ENCODE results near the gene ZDHHC21.
A peak's percentile ranks its signal among the peaks of the same experiment; 100 is the strongest.
"Not testable (repeated sequence)": the region's sequence is repeated elsewhere in the genome, so short reads cannot be mapped to it uniquely, and the experiment has no call there.

The ZDHHC21 gene

GRCh38 chr9:14693251-14693861 lies at the start of gene ZDHHC21:
TSS of gene ZDHHC21 (minus strand) at chr9:14693432. CDS start at chr9:14674340, 19,092 bp downstream.
- DNase-seq: peak; percentile 66

DNA sequence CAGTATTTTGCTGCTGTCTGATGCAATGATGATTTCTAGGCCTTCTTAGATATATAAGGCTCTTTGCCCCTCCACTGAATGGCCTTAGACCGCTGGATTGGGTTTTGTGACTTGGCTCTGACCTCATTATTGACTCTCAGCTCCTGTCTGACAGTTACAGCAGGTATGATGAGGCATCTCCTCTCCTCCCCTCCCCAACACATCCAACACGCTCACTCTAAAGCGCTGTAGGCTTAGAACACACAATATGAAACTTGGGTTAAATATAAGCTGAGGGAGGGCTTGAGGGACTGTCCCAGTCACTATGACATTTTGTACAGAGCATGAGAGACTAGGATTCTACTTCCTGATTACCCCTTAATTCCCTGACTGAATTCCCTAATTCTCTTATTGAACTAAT lies 48.1 kb upstream of the ZDHHC21 start:
- DNase-seq: no peak

- DNase-seq: no peak
These were observed 39.9 kb upstream of the ZDHHC21 start for GRCh38 chr9:14733133-14733532.

DNA sequence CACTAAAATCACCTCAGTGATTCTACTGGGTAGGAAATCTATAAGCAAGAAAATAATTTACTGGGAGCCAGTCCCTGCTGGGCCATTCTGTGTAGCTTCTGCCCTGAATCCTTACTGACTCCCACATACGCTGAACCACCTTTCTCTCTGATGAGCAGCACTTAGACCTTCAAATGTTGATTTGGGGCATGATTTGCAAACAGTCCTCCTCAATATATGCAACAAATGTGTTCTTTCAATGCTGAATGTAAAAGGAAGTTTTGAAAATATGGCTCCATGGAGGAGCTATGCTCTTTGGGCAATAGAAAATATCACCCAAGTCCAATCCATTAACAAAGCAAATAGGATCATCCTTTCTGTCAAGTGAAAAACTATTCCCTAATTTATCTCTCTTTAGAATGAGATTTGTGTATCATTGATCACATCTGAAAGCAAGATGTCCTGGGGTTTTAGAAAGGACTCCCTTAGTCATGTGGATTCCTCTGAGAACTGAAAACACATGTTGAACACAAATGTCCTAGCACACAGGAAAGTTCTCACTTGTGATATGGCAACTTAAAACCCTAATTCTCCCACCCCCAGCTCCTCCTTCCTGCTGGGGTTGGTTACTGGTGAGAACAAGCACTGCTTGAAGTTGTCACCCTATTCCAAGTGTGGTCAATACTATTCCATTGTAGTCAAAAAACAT lies 38.2 kb upstream of the ZDHHC21 start:
- no peak for DNase-seq

DNA sequence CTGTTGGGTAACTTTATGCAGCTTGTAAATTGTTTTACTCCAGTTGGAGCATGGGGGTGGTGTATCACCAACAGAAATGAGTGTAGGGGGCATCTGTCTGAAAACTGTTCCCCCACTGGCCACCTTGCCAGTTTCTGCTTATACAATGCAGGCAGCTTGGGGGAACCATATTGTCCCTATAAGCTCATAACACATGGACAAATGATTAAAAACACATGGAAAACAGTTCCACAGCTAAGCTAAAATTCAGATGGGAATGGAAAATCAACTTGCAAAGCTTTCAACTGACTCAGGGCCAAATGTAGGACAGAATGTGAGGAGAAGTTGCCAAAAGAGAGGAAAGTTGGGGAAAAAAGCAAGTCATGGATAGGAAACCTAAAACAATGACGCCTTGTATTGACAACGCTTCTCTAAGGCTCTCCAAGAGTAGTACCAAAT lies 37.2 kb upstream of the ZDHHC21 start:
- DNase-seq: no peak

GRCh38 chr9:14723301-14723700 lies 30.1 kb upstream of the ZDHHC21 start:
- no peak for DNase-seq

DNA sequence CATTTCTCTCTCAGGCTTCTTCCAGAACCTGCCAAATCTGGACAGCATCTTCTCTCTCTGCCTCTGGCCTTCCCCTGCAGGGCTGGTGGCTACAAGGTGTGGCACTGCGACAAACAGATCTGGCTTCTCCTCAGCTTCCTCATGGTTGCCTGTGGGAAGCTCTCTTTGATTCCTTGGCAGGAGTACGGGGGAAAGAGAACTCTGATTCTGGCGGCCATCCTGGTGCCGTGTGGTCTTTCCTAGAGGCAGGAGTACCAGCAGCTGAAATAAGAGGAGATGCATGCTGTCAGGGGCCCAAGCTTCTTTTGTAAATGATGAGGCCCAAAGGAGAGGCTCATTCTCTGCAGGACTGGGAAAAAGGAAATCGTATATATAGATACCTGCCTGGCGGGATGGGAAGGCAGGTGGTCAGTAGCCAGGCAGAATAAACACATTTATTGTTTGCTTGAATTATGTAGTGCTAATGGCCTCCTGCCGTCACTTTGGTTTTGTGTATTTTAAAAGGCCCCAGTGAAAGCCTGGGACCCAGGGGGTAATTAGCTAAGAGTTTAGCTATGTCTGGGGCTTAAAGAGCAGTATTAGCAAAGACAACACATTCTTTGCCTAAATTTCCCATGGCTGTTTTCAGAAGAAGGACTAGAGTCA lies 29.3 kb upstream of the ZDHHC21 start, which contains the start of gene CER1:
CER1 (minus strand) TSS at position 343 of the 645 bp plus-strand sequence; CDS start at position 282, 61 bp downstream.
- DNase-seq: no peak

GRCh38 chr9:14719231-14719923 lies 26.1 kb upstream of the ZDHHC21 start:
- no peak for DNase-seq

- DNase-seq: no peak
These were observed 21.9 kb upstream of the ZDHHC21 start for GRCh38 chr9:14715102-14715501.

DNA sequence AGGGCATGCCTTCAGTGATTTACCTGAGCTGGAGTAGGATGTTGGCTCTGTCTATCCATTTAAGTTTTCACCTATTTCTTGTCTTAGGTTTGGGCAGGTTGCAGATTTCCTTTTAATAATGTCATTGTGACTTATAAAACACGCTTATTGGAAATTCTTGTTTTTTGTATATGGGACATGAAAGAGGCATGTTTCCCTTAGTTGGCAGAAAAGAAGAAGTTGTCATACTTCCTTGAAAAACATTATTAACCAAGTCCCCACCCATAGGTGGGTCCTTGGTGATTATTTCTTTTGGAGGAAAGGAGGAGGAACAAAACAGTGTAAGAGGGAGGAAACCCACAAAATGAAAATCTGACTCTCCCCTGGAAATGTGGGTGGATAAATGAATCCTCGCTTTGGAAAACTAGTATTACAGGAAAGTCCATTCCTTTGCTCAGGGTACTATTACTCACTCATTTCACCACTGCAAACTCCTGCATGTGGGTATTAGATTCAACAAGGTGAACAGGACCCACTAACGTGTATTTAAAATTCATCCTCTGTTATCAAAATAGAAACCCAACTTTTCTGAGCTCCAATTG lies 20.0 kb upstream of the ZDHHC21 start:
- DNase-seq: no peak

GRCh38 chr9:14710804-14711203 lies 17.6 kb upstream of the ZDHHC21 start:
- DNase-seq: no peak

- no peak for DNase-seq
These were observed 13.4 kb upstream of the ZDHHC21 start for GRCh38 chr9:14706530-14707140.

DNA sequence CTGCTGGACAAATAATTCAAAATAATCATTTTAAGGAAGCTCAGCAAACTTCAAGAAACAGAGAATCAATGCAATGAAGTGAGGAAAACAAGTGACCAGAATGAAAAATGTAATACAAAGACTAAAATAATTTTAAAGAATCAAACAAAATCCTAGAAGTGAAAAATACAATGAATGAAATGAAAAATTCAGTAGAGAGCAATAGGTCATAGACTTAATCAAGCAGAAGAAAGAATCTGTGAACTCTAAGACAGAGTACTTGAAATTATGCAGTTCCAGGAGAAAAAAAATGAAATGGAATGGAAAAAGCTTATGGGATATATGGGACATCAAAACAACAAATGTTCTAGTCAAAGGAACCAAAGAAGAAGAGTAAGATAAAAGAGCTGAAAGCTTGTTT lies 11.8 kb upstream of the ZDHHC21 start:
- DNase-seq: no peak

DNA sequence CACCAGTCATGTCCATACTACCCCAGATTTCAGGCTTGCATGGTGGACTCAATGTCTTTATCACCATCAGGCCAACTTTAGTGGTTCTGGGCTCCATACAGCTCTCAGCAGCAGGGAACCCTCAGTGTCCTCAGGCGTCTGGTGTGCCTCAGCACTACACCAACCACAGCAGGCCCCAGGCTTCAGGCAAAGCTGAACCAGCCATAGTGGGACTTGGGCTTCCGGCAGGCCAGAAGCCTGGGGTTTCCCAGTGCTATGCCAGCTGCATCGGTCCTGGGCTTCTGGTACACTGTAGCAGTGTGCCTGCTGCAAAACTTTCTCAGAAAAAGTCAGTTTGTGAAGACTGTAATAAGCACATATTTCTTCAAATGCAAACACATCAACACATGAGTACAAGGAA lies 11.0 kb upstream of the ZDHHC21 start:
- no peak for DNase-seq

DNA sequence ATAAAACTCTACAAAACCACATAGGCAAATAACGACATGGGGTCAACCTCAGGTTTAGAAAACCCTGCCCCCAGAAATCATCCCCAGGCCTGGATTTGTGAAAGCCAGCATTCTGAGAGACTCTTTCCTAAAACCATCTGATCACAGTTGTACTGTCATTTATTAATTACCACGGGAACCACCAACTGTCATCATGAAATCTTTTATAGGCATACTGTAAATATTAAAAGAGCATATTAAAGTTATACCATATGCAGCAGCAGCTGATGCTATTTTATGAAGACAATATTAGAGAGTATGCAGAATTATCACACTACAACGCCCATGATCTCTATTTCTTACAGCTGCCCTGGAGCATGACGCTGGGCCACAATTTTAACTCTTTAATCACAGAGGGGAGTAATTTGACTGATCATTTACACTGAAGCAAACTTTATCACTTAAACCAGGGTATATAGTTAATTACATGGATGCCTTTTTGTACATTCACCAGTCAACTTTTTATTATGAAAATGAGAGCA lies 9.0 kb upstream of the ZDHHC21 start:
- DNase-seq: no peak

DNA sequence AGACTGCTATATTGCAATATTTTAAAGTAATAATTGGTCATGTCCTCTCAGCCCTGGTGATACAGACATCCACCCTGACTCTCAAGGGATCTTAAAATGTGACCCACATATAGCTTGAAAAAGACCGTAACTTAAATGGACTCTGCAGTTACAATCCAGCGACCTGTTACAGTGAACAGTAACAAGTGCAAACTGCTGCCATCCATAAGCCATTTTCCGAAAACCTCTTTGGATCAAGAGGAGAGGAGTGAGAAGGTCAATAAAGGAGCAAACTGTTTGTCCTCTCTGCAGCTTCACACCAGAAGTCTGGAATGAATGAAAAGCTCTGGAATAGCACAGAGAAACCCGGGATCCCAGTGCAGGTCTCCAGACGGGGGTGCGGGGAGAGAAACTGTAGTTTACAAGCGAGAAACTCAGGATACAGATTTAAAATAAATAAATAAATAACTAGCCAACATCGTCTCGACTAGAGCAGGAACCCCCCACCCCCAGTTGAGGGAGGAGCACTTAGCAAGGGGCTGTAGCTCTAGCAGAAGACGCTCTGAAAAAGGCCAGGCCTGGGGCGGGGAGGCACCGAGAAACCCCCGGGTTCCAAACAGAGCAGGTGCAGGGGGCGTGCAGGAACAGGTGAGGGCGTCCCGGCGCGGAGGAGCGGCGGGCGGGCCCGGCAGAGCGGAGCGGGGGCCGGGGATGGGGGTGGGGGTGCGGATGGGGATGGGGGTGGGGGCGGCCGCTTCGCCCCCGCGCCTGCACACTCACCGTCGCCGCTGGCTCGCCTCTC lies 572 bp downstream of the ZDHHC21 start:
- peak; percentile 20 for DNase-seq

GRCh38 chr9:14690948-14691730 lies 2.1 kb downstream of the ZDHHC21 start:
- DNase-seq: no peak

DNA sequence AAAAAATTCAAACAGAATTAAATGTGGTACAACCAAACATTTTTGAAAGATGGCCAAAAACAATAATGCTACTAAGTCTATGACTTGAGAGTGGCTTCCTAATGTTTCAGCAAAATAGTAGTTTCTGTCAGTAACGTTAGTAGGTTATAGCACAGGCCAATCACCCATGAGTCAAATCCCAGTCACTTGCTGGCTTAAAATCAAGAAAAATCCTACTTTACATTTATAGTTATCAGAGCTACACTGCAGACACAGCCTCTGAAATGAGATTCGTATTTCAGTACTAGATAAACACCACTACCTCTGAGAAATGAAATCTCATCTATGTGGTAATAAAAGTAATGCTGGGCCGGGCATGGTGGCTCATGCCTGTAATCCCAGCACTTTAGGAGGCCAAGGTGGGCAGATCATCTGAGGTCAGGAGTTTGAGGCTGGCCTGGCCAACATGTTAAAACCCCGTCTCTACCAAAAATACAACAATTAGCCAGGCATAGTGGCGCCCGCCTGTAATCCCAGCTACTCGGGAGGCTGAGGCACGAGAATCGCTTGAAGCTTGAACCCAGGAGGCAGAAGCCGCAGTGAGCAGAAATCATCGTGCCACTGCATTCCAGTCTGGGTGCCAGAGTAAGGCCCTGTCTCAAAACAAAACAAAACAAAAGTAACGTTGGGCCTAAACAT lies 6.1 kb downstream of the ZDHHC21 start:
- DNase-seq: no peak

DNA sequence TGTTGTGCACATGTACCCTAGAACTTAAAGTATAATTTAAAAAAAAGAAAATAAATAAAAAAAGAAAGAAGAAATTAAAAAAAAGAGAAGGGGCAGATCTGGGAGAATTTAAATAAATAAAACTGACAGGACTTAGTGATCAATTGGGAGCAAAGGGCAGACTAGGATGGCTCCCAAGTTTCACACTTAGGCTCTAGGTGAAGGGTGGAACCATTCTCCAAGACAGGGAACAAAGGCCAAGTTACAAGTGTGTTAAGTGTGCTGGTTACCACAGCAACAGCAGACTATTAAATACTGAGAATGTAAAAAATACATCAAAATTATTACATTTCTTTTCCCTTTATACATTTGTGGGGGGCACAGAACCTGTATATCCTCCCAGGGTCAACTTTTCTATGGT lies 7.1 kb downstream of the ZDHHC21 start:
- DNase-seq: no peak

DNA sequence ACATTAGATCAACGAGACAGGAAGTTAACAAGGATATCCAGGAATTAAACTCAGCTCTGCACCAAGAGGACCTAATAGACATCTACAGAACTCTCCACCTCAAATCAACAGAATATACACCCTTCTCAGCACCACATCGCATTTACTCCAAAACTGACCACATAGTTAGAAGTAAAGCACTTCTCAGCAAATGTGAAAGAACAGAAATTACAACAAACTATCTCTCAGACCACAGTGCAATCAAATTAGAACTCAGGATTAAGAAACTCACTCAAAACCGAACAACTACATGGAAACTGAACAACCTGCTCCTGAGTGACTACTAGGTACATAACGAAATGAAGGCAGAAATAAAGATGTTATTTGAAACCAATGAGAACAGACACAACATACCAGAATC lies 10.6 kb downstream of the ZDHHC21 start:
- not testable (repeated sequence) for DNase-seq

All from DMS79 (cell line).